GM23338 (cell line): Measurements from ENCODE around the gene SDHAF2. TPM values are rescaled to one million over a fixed set of nuclear protein-coding genes. Genes with fewer than 3 reads are reported as not detected.

Experiments used
- ATAC-seq: fragments of 200-7000 bp; cut with Tn5 transposase; 3 replicates; pipeline ENCODE4 v1.9.1; 2020
- DNase-seq: peaks from one replicate; pipeline ENCODE4 v3.0.0-alpha.2; 2015; ENCODE audit warnings: low spot score
- H2AFZ ChIP-seq: fragments of 200-600 bp; sonication (generic); 2 replicates; pipeline ENCODE4 v1.8.0; 2016; ENCODE audit warnings: antibody characterized with exemption, mild to moderate bottlenecking, moderate library complexity
- H3F3A ChIP-seq: fragments of 200-600 bp; sonication (generic); replicated peaks from 2 replicates; pipeline ENCODE4 v1.8.0; 2017; ENCODE audit warnings: antibody characterized with exemption, mixed run types, low read depth
- H3K27ac ChIP-seq: fragments of 200-600 bp; sonication (generic); 2 replicates; pipeline ENCODE4 v1.6.1; 2016; ENCODE audit warnings: low read depth
- H3K27me3 ChIP-seq: fragments of 200-600 bp; sonication (generic); 2 replicates; pipeline ENCODE4 v1.8.0; 2016; ENCODE audit warnings: mild to moderate bottlenecking, mixed run types, moderate library complexity; ENCODE audit not compliant: insufficient read depth
- H3K36me3 ChIP-seq: fragments of 200-600 bp; sonication (generic); 2 replicates; pipeline ENCODE4 v1.8.0; 2016; ENCODE audit warnings: mild to moderate bottlenecking; ENCODE audit not compliant: insufficient read depth
- H3K4me1 ChIP-seq: fragments of 200-600 bp; sonication (generic); 2 replicates; pipeline ENCODE4 v1.8.0; 2016; ENCODE audit warnings: mild to moderate bottlenecking, moderate library complexity; ENCODE audit not compliant: insufficient read depth
- H3K4me2 ChIP-seq: fragments of 200-600 bp; sonication (generic); 2 replicates; pipeline ENCODE4 v1.7.1; 2017; ENCODE audit warnings: mixed run types
- H3K4me3 ChIP-seq: fragments of 200-600 bp; sonication (generic); 2 replicates; pipeline ENCODE4 v1.6.1; 2016; ENCODE audit warnings: mixed run types
- H3K79me2 ChIP-seq: fragments of 200-600 bp; sonication (generic); replicated peaks from 2 replicates; pipeline ENCODE4 v1.8.0; 2017; ENCODE audit warnings: mild to moderate bottlenecking; ENCODE audit not compliant: insufficient read depth
- H3K9me2 ChIP-seq: fragments of 200-600 bp; sonication (generic); 2 replicates; pipeline ENCODE4 v1.8.0; 2017; ENCODE audit not compliant: insufficient read depth
- H4K20me1 ChIP-seq: fragments of 200-600 bp; sonication (generic); replicated peaks from 2 replicates; pipeline ENCODE4 v1.8.0; 2017; ENCODE audit warnings: mild to moderate bottlenecking; ENCODE audit not compliant: insufficient read depth
- H3K27ac Mint-ChIP-seq: 2 replicates; pipeline ENCODE4 v1.8.0; 2020; ENCODE audit warnings: inconsistent platforms, mild to moderate bottlenecking, moderate library complexity, mixed read lengths
- H3K27me3 Mint-ChIP-seq: 3 replicates; pipeline ENCODE4 v1.8.0; 2022; ENCODE audit warnings: low read depth, mild to moderate bottlenecking, moderate library complexity, mixed read lengths, inconsistent platforms; ENCODE audit not compliant: insufficient read depth, poor library complexity
- H3K36me3 Mint-ChIP-seq: 3 replicates; pipeline ENCODE4 v1.8.0; 2021; ENCODE audit warnings: low read depth, mild to moderate bottlenecking, inconsistent platforms, moderate library complexity, mixed read lengths
- H3K4me1 Mint-ChIP-seq: 3 replicates; pipeline ENCODE4 v1.8.0; 2020; ENCODE audit warnings: mild to moderate bottlenecking, inconsistent platforms, mixed read lengths
- H3K4me3 Mint-ChIP-seq: 3 replicates; pipeline ENCODE4 v1.8.0; 2021; ENCODE audit warnings: moderate library complexity, mild to moderate bottlenecking, inconsistent platforms, mixed read lengths
- H3K9me3 Mint-ChIP-seq: 3 replicates; pipeline ENCODE4 v1.8.0; 2020; ENCODE audit warnings: moderate library complexity, mild to moderate bottlenecking, inconsistent platforms, mixed read lengths
- CREB1 ChIP-seq: fragments of 250-450 bp; sonication (Bioruptor Pico); IDR thresholded peaks from 2 replicates; pipeline ENCODE4 v1.5.0; 2020; ENCODE audit warnings: low read depth, mild to moderate bottlenecking, moderate library complexity
- ETS1 ChIP-seq: IDR thresholded peaks from 2 replicates; pipeline ENCODE4 v1.6.1; 2016; ENCODE audit warnings: antibody characterized with exemption
- EZH2 ChIP-seq: fragments of 200-600 bp; sonication (generic); IDR thresholded peaks from one replicate; pipeline ENCODE4 v1.8.0; 2017; ENCODE audit warnings: antibody characterized with exemption, mild to moderate bottlenecking, low read depth; ENCODE audit not compliant: unreplicated experiment
- EZH2phosphoT487 ChIP-seq: fragments of 200-600 bp; sonication (generic); IDR thresholded peaks from one replicate; pipeline ENCODE4 v1.8.1; 2018; ENCODE audit warnings: antibody characterized with exemption; ENCODE audit not compliant: unreplicated experiment
- JUNB ChIP-seq: IDR thresholded peaks from one replicate; pipeline ENCODE4 v1.6.1; 2016; ENCODE audit warnings: antibody characterized with exemption; ENCODE audit not compliant: unreplicated experiment
- NANOG ChIP-seq: IDR thresholded peaks from 2 replicates; pipeline ENCODE4 v1.6.1; 2016; ENCODE audit warnings: antibody characterized with exemption, borderline replicate concordance
- POLR2AphosphoS5 ChIP-seq: IDR thresholded peaks from 2 replicates; pipeline ENCODE4 v1.6.1; 2016; ENCODE audit warnings: antibody characterized with exemption, low read depth
- REST ChIP-seq: IDR thresholded peaks from one replicate; pipeline ENCODE4 v1.6.1; 2018; ENCODE audit warnings: antibody characterized with exemption; ENCODE audit not compliant: unreplicated experiment
- STAT1 ChIP-seq: IDR thresholded peaks from one replicate; pipeline ENCODE4 v1.6.1; 2016; ENCODE audit warnings: antibody characterized with exemption; ENCODE audit not compliant: unreplicated experiment
- ZNF114 ChIP-seq: fragments of 250-450 bp; sonication (Bioruptor Pico); IDR thresholded peaks from 2 replicates; pipeline ENCODE4 v1.5.0; 2020; ENCODE audit warnings: mild to moderate bottlenecking, moderate library complexity
- ZNF331 ChIP-seq: fragments of 250-450 bp; sonication (Bioruptor Pico); IDR thresholded peaks from 2 replicates; pipeline ENCODE4 v1.5.0; 2020; ENCODE audit warnings: low read depth, mild to moderate bottlenecking, moderate library complexity
- polyA plus RNA-seq: library from polyadenylated mRNA; unstranded; fragments of >200 nt; fragmentation: Nextera tagmentation; extraction: Ambion mirVana; gene quantifications from 2 replicates; pipeline ENCODE4 v1.2.1, GENCODE V29; 2016
- total RNA-seq: library from RNA; depleted of rRNA; stranded (reverse); fragments of >200 nt; shearing (Covaris generic); gene quantifications from 2 replicates; pipeline ENCODE4 v1.2.3, GENCODE V29; 2014
- TF ChIP-seq, protein P1 (sequence below): fragments of 250-450 bp; sonication (Bioruptor Pico); IDR thresholded peaks from 2 replicates; pipeline ENCODE4 v1.5.0; 2020; ENCODE audit warnings: mild to moderate bottlenecking, moderate library complexity
- TF ChIP-seq, protein P2 (sequence below), 2 experiments: fragments of 200-600 bp in 1 of 2; sonication (generic) in 1 of 2; conservative IDR thresholded peaks; 2 replicates each; pipeline versions ENCODE4 v1.5.1 to v1.6.1; 2016 to 2017; ENCODE audit warnings: antibody characterized with exemption in 2 of 2, low read depth in 2 of 2, mild to moderate bottlenecking in 2 of 2, moderate library complexity in 1 of 2

SDHAF2 gene
- total and polyA plus RNA-seq, 2 experiments from 2014 or later = 53.8 to 57.0 TPM

- Histone ChIP-seq H3K4me1 (no peaks in the 10 kb centered on the region), H3K9me2 (no peaks in the 10 kb centered on the region), H3K79me2 (peaks cover 32% of the 10 kb centered on the region), H2AFZ (no peak overlapping the region), H4K20me1 (peaks cover 58% of the 10 kb centered on the region), H3K27me3 (no peaks in the 10 kb centered on the region), H3K4me3 (no peak overlapping the region), H3K4me2 (no peak overlapping the region), H3K36me3 (peaks cover 89% of the 10 kb centered on the region), H3F3A (peaks cover 26% of the 10 kb centered on the region), H3K27ac (no peak overlapping the region)
- Mint-ChIP-seq H3K4me1 (no peaks in the 10 kb centered on the region), H3K27me3 (no peaks in the 10 kb centered on the region), H3K36me3 (peaks cover 97% of the 10 kb centered on the region), H3K9me3 (no peaks in the 10 kb centered on the region), H3K4me3 (no peak overlapping the region), H3K27ac (no peak overlapping the region)
- ATAC-seq (no peak), DNase-seq (no peak)
- TF ChIP-seq, protein P1, sequence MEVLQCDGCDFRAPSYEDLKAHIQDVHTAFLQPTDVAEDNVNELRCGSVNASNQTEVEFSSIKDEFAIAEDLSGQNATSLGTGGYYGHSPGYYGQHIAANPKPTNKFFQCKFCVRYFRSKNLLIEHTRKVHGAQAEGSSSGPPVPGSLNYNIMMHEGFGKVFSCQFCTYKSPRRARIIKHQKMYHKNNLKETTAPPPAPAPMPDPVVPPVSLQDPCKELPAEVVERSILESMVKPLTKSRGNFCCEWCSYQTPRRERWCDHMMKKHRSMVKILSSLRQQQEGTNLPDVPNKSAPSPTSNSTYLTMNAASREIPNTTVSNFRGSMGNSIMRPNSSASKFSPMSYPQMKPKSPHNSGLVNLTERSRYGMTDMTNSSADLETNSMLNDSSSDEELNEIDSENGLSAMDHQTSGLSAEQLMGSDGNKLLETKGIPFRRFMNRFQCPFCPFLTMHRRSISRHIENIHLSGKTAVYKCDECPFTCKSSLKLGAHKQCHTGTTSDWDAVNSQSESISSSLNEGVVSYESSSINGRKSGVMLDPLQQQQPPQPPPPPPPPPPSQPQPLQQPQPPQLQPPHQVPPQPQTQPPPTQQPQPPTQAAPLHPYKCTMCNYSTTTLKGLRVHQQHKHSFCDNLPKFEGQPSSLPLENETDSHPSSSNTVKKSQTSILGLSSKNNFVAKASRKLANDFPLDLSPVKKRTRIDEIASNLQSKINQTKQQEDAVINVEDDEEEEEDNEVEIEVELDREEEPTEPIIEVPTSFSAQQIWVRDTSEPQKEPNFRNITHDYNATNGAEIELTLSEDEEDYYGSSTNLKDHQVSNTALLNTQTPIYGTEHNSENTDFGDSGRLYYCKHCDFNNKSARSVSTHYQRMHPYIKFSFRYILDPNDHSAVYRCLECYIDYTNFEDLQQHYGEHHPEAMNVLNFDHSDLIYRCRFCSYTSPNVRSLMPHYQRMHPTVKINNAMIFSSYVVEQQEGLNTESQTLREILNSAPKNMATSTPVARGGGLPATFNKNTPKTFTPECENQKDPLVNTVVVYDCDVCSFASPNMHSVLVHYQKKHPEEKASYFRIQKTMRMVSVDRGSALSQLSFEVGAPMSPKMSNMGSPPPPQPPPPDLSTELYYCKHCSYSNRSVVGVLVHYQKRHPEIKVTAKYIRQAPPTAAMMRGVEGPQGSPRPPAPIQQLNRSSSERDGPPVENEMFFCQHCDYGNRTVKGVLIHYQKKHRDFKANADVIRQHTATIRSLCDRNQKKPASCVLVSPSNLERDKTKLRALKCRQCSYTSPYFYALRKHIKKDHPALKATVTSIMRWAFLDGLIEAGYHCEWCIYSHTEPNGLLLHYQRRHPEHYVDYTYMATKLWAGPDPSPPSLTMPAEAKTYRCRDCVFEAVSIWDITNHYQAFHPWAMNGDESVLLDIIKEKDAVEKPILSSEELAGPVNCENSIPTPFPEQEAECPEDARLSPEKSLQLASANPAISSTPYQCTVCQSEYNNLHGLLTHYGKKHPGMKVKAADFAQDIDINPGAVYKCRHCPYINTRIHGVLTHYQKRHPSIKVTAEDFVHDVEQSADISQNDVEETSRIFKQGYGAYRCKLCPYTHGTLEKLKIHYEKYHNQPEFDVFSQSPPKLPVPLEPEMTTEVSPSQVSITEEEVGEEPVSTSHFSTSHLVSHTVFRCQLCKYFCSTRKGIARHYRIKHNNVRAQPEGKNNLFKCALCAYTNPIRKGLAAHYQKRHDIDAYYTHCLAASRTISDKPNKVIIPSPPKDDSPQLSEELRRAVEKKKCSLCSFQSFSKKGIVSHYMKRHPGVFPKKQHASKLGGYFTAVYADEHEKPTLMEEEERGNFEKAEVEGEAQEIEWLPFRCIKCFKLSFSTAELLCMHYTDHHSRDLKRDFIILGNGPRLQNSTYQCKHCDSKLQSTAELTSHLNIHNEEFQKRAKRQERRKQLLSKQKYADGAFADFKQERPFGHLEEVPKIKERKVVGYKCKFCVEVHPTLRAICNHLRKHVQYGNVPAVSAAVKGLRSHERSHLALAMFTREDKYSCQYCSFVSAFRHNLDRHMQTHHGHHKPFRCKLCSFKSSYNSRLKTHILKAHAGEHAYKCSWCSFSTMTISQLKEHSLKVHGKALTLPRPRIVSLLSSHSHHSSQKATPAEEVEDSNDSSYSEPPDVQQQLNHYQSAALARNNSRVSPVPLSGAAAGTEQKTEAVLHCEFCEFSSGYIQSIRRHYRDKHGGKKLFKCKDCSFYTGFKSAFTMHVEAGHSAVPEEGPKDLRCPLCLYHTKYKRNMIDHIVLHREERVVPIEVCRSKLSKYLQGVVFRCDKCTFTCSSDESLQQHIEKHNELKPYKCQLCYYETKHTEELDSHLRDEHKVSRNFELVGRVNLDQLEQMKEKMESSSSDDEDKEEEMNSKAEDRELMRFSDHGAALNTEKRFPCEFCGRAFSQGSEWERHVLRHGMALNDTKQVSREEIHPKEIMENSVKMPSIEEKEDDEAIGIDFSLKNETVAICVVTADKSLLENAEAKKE = no peak
- TF ChIP-seq POLR2AphosphoS5 (no peak), ZNF114 (no peak), ZNF331 (CRISPR knock-in tag) (no peak), NANOG (no peak), STAT1 (no peak), EZH2 (no peak), ETS1 (no peak), JUNB (no peak), CREB1 (CRISPR knock-in tag) (no peak), EZH2phosphoT487 (no peak), REST (no peak)
- TF ChIP-seq, protein P2, sequence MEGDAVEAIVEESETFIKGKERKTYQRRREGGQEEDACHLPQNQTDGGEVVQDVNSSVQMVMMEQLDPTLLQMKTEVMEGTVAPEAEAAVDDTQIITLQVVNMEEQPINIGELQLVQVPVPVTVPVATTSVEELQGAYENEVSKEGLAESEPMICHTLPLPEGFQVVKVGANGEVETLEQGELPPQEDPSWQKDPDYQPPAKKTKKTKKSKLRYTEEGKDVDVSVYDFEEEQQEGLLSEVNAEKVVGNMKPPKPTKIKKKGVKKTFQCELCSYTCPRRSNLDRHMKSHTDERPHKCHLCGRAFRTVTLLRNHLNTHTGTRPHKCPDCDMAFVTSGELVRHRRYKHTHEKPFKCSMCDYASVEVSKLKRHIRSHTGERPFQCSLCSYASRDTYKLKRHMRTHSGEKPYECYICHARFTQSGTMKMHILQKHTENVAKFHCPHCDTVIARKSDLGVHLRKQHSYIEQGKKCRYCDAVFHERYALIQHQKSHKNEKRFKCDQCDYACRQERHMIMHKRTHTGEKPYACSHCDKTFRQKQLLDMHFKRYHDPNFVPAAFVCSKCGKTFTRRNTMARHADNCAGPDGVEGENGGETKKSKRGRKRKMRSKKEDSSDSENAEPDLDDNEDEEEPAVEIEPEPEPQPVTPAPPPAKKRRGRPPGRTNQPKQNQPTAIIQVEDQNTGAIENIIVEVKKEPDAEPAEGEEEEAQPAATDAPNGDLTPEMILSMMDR (conservative IDR thresholded peaks at IDR 0.05; ENCODE audit: low read depth in 2 of 2) = no peak
Measured at GRCh38 chr11:61414547-61414946, 15.4 kb upstream of the SDHAF2 start.
